ENCODE measurements around the gene CISTR.

- TF ChIP-seq CTCF (IDR thresholded peaks at IDR 0.05 in 4 of 5, conservative IDR thresholded peaks at IDR 0.05 in 1 of 5) (no peak), POLR2A (IDR thresholded peaks at IDR 0.05) (no peak)
These were observed 9.5 kb upstream of the CISTR start for GRCh38 chr12:53761306-53761705.
